Measurements from ENCODE around the gene HINFP. TPM values are rescaled to one million over a fixed set of nuclear protein-coding genes. Genes with fewer than 3 reads are reported as not detected.

The HINFP gene
- total and polyA plus RNA-seq, 9 of the 15 experiments (the other 6 are each of a cell fraction or from before 2014, with no cell fraction given), result 13.8 to 34.1 (median 22.5) TPM

DNA sequence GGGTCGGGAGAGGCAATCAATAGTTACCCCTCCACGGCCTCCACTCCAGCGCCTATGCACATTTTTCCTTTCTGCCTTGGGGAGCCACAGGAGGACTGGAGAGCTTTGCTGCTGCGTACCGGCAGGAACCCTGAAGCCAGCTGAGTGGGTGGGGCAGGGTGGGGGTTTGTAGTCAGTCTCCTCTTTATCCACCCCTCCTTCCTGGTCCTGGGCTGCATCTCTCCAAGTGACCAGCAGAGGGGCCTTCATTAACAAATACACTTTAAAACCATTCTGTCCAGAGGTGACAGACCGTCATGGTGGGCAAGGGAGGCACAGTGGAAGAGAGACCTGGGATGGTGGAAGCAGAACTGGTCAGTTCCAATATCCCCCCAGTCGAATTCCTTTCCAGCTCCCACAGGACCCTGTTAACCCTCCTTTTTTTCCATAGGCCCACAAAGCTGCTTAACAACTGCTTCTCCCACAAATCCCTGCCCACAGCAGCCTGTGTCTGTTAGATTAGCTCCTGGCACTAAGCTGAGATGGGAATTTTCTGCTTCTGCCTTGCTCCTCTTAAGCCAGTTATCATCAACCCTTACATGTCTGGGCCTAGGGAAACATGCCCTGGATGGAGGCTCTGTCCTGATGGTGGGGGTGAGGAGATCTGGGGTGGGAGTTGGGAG, 23.6 kb downstream of the HINFP start (continued):
- TF ChIP-seq, protein P1, sequence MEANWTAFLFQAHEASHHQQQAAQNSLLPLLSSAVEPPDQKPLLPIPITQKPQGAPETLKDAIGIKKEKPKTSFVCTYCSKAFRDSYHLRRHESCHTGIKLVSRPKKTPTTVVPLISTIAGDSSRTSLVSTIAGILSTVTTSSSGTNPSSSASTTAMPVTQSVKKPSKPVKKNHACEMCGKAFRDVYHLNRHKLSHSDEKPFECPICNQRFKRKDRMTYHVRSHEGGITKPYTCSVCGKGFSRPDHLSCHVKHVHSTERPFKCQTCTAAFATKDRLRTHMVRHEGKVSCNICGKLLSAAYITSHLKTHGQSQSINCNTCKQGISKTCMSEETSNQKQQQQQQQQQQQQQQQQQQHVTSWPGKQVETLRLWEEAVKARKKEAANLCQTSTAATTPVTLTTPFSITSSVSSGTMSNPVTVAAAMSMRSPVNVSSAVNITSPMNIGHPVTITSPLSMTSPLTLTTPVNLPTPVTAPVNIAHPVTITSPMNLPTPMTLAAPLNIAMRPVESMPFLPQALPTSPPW (CRISPR knock-in tag; IDR thresholded peaks at IDR 0.05), result peak; percentile 65
- TF ChIP-seq SMC3 (conservative IDR thresholded peaks at IDR 0.05; ENCODE audit: insufficient read depth, low read depth, low read length) (peak; percentile 67), ADNP (tag; IDR thresholded peaks at IDR 0.05) (no peak)
- TF ChIP-seq, protein P2, sequence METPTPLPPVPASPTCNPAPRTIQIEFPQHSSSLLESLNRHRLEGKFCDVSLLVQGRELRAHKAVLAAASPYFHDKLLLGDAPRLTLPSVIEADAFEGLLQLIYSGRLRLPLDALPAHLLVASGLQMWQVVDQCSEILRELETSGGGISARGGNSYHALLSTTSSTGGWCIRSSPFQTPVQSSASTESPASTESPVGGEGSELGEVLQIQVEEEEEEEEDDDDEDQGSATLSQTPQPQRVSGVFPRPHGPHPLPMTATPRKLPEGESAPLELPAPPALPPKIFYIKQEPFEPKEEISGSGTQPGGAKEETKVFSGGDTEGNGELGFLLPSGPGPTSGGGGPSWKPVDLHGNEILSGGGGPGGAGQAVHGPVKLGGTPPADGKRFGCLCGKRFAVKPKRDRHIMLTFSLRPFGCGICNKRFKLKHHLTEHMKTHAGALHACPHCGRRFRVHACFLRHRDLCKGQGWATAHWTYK (CRISPR knock-in tag; IDR thresholded peaks at IDR 0.05), result no peak

DNA sequence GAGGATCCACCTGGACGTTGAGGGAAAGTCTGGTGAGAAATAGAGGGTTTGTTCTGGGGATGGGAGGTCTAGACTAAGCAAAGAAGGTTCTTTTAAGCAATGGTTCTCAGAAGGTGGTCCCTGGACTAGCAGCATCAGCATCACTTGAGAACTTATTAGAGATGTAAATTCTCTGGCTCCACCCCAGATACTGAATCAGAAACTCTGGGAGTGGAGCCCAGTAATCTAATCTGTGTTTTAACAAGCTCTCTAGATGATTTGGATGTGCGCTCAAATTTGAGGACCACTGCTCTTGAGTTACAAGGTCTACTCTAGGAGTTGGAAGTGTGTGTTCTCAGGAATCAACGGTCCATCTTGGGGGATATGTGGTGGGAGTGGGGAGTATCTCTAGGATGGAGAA, 24.2 kb downstream of the HINFP start:
- in situ Hi-C loops (cut with MboI), result no loop called here
- ChIA-PET CTCF (ENCODE audit: low intra/inter-chr PET ratio) (no interaction called here), POLR2A (interaction anchor here (0.9 kb wide), 1 partner anchor 98 kb away, joined by 3 read pairs; no protein-coding TSS in a partner anchor)
- Histone ChIP-seq H3K9me1 (ENCODE audit: control insufficient read depth, insufficient read depth, low read length) (no peaks in the 10 kb centered on the region), H4K20me1 (replicated peaks; ENCODE audit: control insufficient read depth, insufficient read depth, low read length) (no peaks in the 10 kb centered on the region; the same call in 1 of the 2 replicates), H3K9ac (ENCODE audit: insufficient read depth in 1 of 2, low read depth in 2 of 2, low read length in 2 of 2) (no peak overlapping the region), H3K4me2 (ENCODE audit: insufficient read depth, low read length) (no peak overlapping the region), H3K4me3 (no peak overlapping the region), H3K79me2 (ENCODE audit: control insufficient read depth, insufficient read depth, low read length) (no peaks in the 10 kb centered on the region), H3K27me3 (ENCODE audit: control insufficient read depth in 2 of 2, insufficient read depth in 2 of 2, low read length in 2 of 2) (peaks cover 1 to 16% of the 10 kb centered on the region in 2 experiments; a peak in 2 of 5 replicates), H3K27ac (ENCODE audit: extremely low read depth, low read depth, low read length) (no peak overlapping the region), H3K4me1 (replicated peaks in 1 of 2; ENCODE audit: control insufficient read depth in 2 of 2, insufficient read depth in 2 of 2, low read length in 2 of 2) (peaks cover 13 to 24% of the 10 kb centered on the region in 2 experiments; a peak in 4 of 5 replicates), H2AFZ (ENCODE audit: low read depth, low read length) (no peak overlapping the region), H3K36me3 (ENCODE audit: control insufficient read depth, insufficient read depth, low read length) (no peaks in the 10 kb centered on the region), H3K9me3 (replicated peaks; ENCODE audit: control insufficient read depth, insufficient read depth, low read depth, low read length) (no peaks in the 10 kb centered on the region)
- 10% methylated on average over 3 of the region's 3 CpGs for WGBS (ENCODE audit: insufficient coverage, low coverage, missing lambda C conversion rate)
- DNase-seq (ENCODE audit: extremely low read depth in 1 of 4, low spot score in 3 of 4), result no peak
- BruUV-seq (replicated peaks), result no TSS peak
- ATAC-seq, result no peak
- intact Hi-C loops (cut with micrococcal nuclease), result loop anchor here (1.0 kb wide), 1 partner anchor 52 kb away; no protein-coding TSS in a partner anchor
- peak; percentile 42 for FAIRE-seq
- TF ChIP-seq ZNF184 (CRISPR knock-in tag; IDR thresholded peaks at IDR 0.05) (no peak), ZZZ3 (IDR thresholded peaks at IDR 0.05) (no peak), ZNF780A (CRISPR knock-in tag; IDR thresholded peaks at IDR 0.05) (no peak), SRSF7 (optimal IDR thresholded peaks at IDR 0.05; ENCODE audit: low read depth, low read length) (no peak), ADNP (tag; IDR thresholded peaks at IDR 0.05) (no peak), NFRKB (IDR thresholded peaks at IDR 0.05; ENCODE audit: low read depth) (no peak), ZNF175 (CRISPR knock-in tag; IDR thresholded peaks at IDR 0.05; ENCODE audit: low read depth) (no peak), MAZ (CRISPR knock-in tag; conservative IDR thresholded peaks at IDR 0.05 in 1 of 2, IDR thresholded peaks at IDR 0.05 in 1 of 2) (no peak), ZNF583 (CRISPR knock-in tag; IDR thresholded peaks at IDR 0.05) (no peak), ZNF584 (CRISPR knock-in tag; IDR thresholded peaks at IDR 0.05; ENCODE audit: low read depth) (no peak)
- TF ChIP-seq, protein P3, sequence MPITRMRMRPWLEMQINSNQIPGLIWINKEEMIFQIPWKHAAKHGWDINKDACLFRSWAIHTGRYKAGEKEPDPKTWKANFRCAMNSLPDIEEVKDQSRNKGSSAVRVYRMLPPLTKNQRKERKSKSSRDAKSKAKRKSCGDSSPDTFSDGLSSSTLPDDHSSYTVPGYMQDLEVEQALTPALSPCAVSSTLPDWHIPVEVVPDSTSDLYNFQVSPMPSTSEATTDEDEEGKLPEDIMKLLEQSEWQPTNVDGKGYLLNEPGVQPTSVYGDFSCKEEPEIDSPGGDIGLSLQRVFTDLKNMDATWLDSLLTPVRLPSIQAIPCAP (CRISPR knock-in tag; IDR thresholded peaks at IDR 0.05; ENCODE audit: borderline replicate concordance), result no peak
- TF ChIP-seq, protein P4, sequence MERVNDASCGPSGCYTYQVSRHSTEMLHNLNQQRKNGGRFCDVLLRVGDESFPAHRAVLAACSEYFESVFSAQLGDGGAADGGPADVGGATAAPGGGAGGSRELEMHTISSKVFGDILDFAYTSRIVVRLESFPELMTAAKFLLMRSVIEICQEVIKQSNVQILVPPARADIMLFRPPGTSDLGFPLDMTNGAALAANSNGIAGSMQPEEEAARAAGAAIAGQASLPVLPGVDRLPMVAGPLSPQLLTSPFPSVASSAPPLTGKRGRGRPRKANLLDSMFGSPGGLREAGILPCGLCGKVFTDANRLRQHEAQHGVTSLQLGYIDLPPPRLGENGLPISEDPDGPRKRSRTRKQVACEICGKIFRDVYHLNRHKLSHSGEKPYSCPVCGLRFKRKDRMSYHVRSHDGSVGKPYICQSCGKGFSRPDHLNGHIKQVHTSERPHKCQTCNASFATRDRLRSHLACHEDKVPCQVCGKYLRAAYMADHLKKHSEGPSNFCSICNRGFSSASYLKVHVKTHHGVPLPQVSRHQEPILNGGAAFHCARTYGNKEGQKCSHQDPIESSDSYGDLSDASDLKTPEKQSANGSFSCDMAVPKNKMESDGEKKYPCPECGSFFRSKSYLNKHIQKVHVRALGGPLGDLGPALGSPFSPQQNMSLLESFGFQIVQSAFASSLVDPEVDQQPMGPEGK (CRISPR knock-in tag; IDR thresholded peaks at IDR 0.05; ENCODE audit: borderline replicate concordance), result no peak
